CD4-positive, alpha-beta T cell treated with Interferon gamma for 1 hour (primary cell): ENCODE results near the gene LDLRAD3.

Experiments
- DNase-seq: peaks from one replicate; pipeline ENCODE4 v3.0.0-alpha.2; 2020

The LDLRAD3 gene

DNA sequence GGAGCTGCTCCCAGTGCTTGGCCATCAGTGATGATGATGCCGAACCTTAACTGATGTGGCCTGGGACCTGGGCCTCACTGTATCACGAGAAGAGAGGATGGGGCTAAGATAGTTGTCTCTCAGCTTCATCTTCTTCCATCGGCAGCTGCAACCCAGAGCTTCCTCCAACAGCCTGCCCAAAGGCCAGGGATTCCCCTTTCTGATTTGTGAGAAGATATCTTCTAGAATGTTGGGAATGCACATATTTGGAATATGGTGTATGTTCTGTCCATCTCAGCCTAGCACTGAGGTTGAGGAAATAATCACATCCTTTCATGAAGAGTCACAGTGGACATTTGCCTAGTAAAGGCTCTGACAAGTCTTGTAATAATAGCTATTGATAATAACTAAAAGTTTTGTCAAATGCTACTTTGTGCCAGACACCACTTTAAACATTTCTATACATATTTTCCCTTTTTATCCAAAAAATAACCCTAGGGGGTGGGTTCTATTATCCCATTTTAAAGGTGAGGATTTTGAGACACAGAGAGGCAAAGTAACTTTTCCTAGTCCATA lies 272.3 kb downstream of the LDLRAD3 start:
- no peak for DNase-seq

DNA sequence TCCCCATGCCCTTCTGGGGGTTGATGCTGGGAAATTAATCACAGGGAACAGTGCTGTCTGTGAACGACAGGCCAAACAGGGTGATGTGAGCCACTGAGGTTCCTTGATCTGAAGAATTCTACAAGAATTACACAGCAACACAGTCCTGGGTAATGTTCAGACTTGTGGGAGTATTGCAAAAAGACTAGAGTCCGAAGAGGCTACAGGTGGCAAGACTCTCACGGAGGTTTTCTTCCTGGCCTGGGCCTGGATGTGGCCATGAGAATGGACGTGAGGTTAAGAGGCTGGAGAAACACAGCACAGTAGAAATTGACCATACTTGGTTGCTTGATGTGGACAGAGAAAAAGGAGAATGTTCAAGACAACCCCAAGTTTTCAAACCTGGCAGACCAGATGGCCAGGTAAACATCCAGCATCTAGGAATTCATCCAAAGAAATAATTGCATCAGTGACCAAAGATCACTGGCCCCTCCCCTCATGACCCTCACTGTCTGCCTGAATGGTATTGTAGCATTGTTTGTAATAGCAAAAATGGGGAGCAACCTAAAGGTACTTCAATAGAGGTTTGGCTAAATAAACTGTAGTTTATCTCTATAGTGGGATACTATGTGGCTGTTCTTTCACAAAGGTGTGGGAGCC lies 274.5 kb downstream of the LDLRAD3 start:
- no peak for DNase-seq

DNA sequence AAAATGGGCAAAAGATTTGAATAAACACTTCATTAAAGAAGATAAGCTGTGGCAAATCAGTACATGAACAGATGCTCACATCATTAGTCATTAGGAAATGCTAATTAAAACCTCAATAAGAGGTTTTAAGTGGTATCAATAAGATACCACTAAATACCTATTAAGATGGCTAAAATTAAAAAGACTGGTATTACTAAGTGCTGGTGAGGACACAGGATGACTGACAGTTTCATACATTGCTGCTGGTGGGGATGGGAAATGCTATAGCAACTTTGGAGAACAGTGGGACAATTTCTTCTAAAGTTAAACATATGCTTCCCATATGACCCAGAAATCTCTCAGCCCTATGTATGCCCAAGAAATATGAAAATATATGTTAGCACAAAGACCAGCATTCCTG lies 276.1 kb downstream of the LDLRAD3 start:
- DNase-seq: no peak

DNA sequence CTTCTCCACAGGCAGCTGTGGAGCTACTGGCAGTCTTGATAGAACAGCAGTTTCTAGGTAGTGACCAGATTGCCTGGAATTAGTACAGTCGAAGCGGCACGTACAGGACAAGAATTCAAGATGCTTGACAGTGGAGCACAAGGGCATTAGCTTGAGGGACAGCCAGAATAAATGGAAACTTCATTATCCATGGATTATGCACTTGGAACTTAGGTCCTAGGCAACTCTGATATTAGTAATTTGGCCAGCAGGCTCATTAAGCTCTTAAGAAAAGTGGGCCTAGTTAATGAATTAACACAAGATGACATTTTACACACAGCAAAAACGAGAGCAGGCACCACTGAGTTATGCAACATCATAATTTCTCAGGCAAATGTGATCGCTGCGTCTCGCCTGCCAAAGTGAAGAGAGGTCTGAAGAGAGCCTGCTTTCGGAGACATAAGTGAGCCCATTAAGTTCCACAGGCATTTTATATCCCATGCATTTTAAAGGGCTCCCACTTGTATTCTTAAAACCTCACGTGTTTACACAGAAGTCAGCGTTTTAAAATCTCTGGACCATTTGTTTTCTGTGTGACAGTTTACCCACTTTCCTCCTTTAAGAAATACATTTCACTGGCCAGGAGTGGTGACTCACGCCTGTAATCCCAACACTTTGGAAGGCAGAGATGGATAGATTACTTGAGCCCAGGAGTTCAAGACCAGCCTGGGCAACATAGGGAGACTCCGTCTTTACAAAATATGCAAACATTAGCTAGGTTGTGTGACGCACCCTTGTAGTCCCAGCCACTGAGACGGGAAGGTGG lies 279.2 kb downstream of the LDLRAD3 start:
- DNase-seq: no peak

DNA sequence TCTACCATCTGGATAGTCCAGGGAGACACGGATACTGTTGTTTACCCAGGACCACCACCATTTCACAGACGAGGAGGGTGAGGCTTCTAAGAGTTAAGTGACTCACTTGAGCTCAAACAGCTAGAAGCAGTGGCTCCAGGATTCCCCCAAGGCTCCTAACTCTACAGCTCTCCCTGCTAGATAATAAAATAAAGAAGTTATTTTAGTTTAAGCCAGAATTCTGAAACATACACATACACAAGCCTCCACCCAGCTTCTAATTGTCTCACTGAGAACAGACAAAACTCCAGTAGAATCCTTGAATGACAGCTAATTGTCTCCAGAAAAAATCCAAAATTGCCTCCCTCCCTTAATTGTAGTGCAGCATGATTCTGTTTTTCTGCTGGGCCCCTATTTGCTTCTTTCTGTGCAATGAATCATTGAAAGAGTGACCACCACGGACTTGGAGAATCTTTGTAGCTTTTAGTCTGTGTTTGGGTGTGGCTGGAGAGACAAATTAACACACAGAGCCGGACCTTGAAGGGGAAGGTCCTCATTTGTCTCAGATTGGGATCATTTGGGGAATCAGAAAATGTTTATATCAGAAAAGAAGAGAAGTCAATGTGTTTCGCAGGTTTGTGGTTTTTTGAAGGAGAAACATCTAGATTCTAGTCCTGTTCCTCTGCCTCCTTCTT lies 280.5 kb downstream of the LDLRAD3 start:
- DNase-seq: no peak

DNA sequence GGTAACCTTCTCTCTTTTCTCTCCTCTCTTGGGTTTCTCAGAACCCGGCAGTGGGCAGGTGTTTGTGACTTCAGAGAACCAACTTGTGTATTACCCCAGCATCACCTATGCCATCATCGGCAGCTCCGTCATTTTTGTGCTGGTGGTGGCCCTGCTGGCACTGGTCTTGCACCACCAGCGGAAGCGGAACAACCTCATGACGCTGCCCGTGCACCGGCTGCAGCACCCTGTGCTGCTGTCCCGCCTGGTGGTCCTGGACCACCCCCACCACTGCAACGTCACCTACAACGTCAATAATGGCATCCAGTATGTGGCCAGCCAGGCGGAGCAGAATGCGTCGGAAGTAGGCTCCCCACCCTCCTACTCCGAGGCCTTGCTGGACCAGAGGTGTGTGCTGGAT lies 283.2 kb downstream of the LDLRAD3 start:
- no peak for DNase-seq

DNA sequence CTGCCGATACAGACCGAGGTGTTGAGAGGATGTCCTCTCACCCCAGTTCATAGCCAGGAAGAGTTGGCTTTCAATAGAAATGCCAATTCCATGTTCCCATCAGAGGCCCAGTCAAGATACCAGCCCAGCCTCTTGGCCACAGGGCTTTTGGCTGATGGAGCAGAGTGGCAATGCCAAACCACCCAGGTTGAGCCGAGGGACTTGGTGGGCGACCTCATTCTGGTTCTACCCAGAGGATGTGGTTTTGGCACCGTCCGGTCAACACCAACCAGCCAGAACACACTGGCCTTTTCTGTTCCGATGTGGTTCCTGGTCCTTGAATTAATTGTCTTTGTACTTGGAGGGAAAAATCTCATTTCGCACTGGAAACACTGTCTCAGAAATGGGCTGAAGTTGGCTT lies 284.8 kb downstream of the LDLRAD3 start:
- DNase-seq: no peak

DNA sequence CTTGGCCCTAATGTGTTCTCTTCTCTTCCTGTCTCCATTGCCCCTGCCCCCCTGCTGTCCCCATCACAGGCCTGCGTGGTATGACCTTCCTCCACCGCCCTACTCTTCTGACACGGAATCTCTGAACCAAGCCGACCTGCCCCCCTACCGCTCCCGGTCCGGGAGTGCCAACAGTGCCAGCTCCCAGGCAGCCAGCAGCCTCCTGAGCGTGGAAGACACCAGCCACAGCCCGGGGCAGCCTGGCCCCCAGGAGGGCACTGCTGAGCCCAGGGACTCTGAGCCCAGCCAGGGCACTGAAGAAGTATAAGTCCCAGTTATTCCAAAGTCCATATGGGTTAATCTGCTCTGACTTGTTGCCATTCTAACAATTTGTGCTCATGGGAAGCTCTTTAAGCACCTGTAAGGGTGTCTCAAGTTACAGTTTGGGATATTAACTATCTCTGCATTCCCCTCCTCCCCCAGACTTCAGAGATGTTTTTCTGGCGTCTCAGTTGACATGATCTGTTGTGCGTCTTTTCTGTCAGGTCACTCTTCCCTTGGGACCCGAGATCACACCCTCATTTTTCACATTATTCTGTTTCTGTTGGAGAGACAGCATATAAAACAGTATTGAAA lies 285.3 kb downstream of the LDLRAD3 start:
- no peak for DNase-seq

DNA sequence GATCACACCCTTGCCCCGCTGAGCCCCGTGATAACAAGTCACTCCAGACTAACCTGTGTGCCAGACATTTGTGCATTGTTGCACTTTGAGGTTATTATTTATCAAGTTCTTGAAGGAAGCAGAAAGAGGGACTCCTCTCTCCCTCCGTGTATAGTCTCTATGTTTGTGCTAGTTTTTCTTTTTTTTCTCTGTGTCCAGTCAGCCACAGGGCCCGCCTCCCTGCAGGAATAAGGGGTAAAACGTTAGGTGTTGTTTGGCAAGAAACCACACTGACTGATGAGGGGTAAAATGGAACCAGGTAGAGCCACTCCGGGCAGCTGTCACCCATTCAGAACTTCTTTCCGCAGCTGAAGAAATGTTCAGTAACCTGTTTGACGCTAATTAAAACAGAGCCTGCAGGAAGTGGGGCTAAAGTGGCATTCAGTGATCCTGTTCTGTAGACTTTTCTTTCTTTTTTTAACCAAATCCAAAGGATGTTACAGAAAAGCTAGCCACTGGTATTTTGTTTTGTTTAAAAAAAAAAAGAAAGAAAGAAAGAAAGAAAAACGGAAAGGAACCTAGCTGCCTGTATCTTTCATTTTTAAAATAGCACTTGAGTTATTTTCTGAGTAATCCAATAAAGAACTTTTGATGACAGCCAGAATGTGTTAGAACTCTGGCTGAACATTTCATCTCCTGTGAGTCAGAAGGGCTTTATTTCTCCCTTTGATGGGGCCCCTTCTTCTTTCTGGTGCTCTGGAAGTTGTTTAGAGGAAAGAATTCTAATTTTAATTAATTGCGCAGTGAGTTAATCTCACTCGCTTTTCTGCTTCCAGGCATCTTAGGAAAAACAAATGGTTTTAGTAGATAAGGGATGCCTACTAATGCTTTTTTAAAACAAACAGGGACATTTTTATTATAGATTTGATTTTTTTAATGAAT lies 287.2 kb downstream of the LDLRAD3 start:
- no peak for DNase-seq

DNA sequence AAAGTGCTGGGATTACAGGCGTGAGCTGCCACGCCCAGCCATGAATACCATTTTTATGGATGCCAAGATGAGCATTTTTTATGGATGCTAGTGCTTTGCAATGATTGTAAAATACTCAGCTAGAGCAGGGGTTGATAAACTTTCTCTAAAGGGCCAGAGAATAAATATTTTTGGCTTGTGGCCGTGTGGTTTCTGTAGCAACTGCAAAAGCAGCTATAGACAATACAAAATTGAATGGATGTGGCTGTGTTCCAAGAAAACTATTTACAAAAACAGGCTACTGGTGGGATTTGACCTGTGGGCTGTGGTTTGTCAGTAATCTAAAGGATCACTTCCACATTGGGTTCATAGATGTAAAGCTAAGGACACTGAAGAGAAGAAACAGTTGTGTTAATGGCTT lies 289.3 kb downstream of the LDLRAD3 start:
- DNase-seq: no peak

DNA sequence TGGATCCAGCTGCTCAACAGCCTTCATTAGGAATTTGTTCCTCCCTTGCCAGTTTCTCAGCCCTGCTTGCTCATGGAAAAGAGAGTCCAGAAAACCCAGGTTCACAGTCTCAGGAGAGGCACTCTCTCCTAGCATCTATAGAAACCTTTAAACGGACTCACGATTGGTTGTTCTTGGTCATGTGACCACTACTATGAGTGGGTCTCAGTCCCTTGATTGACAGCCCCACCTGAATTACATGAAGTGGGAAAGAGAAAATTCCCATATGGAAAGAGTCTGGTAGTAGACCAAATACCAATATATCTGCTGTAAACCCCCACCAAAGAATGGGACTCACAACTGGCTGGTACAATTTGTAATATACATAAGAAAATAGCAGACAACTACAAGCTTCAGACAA lies 291.0 kb downstream of the LDLRAD3 start:
- DNase-seq: no peak

DNA sequence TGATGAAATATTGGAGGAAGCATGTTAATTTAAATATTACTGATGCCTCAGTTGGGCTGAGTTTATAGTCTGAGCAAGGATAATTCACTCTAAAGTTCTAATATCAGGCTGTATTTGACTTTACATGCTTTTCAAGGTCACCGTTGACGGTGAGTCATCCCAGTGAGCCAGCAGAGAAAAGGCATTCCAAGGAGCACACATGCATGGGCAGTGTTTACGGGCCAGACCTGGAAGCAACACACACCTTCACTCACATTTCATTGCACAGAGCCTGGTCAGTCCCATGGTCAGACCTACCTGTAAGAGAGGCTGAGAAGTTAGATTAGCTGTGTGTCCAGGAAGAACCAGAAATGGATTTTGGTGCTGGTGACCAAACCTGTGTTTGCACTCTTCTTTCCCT lies 291.9 kb downstream of the LDLRAD3 start:
- no peak for DNase-seq

DNA sequence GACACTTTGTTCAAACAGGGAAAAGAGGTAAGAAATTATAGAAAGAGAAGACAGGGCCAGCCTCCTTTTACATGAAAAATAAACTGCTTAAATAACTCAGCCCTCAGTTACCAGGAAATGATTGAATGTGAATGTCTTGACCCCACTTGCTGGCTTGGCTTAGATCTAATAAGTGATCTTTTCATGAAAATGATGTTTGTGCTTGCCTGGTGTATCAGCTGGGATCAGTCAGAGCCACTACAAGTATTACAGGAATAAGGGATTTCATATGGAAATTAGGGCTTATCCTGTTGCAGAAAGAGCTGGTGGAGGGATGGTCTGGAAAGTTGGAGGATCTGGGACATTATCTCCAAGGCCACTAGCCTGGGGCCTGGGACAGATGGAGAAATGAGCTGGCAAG lies 293.5 kb downstream of the LDLRAD3 start:
- DNase-seq: no peak

DNA sequence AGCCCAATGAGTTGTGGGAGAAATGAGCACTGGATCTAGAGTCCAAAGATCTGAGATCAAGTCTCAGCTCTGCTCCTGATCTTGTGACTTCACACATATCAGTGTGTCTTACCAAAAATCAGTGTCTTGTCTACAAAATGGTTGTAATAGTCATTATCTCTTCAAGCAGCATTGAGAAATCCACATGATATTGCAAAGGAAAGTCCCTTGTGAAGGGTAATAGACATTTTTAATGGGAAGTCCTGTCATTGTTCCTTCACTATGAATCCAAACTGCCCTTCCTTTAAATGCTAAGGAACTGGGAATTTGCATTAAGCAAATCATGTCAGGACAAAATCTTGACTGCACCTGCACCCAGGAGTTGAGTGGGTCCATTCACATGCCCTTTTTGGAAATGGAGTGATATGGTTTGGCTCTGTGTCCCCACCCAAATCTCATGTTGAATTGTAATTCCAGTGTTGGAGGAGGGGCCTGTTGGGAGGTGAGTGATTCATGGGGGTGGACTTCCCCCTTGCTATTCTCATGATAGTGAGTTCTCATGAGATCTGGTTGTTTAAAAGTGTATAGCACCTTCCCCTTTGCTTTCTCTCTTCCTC lies 294.3 kb downstream of the LDLRAD3 start:
- DNase-seq: no peak

DNA sequence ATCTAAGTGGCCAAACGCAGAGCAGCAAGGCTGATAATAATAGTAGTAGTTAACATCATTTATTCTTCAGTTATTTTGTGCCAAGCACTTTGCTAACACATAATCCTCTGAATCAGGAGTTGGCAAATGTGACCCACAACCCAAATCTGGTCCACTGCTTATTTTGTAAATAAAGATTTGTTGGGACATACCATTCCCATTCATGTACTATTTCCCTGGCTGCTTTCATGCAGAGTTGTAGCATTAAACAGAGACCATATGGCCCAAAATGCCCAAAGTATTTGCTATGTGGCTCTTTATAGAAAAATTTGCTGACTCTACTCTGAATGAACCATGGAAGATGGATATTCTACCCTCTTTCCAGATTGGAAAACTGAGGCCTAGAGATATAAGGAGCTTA lies 295.0 kb downstream of the LDLRAD3 start:
- no peak for DNase-seq

DNA sequence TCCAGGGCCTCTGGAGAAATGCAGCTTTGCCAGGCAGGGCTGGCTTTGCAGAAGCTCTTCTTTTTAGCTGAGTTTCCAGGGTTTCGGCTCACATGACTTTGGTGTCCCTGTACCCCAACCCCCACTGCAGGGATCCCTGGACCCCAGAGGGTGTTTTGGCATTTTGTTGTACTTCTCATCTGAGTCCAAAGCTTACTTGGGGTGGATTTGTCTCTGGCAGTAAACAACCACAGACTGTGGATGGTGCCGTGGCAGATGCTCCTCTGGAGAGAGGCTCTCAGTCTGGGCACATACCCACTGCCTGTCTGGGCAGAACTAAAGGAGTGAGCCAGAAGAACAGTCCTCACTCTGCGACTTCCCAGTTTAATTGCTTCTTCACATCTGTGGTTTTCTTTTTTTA lies 295.8 kb downstream of the LDLRAD3 start:
- DNase-seq: no peak

DNA sequence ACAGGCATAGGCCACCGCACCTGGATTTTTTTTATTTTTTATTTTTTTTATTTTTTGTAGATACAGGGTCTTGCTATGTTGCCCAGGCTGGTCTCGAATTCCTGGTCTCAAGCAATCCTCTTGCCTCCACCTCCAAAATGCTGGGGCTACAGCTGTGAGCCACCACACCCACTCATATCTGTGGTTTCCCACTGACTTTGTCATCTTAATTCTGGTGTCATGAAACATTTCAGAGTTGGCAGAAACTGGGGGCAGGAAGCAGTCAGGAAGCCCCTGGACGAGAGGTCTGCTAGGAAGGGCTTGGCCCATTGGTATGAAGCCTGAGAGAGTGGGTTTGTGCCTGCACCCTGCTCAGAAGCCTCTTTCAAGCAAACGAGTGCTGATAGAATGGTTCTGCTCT lies 296.3 kb downstream of the LDLRAD3 start:
- DNase-seq: no peak

DNA sequence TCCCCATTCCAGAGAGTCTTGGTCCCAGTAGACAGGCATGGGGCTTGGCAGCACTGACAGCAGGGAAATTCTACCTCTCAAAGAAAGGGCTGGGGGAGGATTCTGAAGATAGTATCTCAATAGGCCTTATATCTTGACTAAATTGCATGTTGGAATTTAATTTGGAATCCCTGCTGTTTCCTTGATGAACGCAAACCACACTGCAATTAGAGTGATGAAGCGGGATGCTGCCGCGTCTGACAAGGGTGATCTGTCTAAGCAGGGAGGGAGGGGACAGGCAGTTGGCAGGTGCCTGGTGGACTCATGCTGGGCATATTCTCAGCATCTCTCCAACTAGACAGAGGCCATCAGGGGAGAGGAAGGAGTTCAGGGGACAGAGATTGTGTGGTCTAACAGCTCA lies 296.9 kb downstream of the LDLRAD3 start:
- DNase-seq: no peak

DNA sequence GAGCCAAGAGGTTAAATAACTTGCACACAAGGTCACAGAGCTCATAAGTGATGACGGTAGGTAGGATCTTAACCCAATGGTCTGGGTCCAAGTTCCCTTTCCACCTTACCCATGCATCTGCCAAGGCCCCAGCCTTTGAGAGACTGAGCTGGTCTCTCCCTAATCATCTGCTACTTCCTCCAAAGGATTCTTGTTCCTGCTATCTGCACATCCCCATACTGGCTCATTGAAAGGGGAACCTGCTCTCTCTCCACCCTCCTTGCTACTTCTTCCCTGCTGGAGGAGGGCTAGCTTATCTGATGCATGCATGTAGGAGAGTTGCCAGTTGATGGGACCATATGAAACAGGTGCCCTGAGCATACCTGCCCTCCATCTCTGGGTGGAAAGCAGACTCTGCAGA lies 297.6 kb downstream of the LDLRAD3 start:
- DNase-seq: no peak

DNA sequence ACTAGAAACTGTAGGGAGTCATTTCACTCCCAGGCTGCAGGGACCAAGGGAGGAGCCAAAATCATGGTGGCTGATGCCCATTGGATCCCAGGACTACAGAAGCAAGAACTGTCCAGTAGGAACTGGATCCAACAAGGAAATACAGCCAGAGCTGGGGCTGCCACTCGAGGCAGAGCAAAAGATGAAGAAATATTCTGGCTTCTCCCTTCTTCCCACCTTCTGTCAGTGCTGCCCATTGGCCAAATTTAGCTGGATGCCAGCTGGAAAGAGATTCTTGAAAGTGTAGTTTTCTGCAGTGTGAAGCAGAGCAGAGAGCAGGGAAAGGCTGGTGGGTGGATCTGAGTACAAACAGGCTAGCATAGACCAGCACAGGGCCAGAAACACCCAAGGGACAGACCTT lies 299.8 kb downstream of the LDLRAD3 start:
- DNase-seq: no peak

DNA sequence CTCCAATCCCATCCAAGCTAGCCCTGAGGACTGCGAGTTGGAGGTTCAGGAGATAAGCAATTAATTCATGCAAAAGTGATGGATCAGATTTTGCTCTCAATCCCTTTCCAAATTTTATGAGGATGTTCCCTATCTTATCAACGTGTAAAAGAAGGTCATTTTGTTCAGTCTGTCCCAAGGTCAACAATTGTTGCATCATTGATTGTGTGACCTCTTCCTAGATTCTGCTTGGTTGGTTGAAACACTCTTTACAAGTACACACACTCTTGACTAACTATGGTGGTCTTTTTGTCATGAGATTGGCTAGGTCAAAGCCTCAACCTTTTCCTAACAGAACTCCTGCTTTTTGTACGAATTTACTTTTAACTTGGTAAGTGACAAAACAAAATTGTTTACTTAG lies 303.6 kb downstream of the LDLRAD3 start:
- no peak for DNase-seq

DNA sequence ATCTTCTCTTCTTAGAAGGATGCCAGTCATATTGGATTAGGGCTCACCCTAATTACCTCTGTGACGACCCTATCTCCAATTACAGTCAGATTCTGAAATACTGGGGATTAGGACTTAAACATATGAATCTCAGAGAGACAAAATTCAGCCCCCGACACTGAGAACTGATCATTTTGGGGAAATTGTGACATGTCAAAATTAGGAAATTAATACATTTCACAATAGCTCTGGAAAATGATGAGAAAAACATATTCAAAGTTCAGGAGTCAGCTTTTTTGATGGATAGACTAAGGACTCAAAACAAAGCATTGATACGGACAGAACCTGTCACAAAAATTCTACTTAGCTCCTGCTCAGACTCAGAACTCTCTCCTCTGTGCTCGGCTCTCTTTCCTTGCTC lies 304.6 kb downstream of the LDLRAD3 start:
- no peak for DNase-seq
